ENCODE measurements around the gene METTL26. TPM values are rescaled to one million over a fixed set of nuclear protein-coding genes. Genes with fewer than 3 reads are reported as not detected.

METTL26 gene
- total and polyA plus RNA-seq, 2 of the 4 experiments (the other 2 are of a cell fraction): 46.8 to 128 TPM

DNA sequence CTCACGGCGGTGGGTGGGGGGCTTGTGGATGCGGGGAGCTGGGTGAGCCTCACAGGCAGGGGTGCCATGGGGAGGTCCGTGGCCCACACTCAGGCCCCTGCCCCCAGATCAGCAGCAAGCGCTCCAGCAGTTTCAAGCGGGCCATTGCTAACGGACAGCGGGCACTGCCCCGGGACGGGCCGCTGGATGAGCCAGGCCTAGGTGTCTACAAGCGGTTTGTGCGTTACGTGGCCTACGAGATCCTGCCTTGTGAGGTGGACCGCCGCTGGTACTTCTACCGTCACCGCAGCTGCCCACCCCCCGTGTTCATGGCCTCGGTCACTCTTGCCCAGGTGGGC lies 40.4 kb upstream of the METTL26 start:
- no peak overlapping the region for H2AFZ ChIP-seq (replicated peaks; ENCODE audit: low read length, poor library complexity)
- peaks cover 28% of the 10 kb centered on the region for H3K36me3 ChIP-seq (ENCODE audit: control insufficient read depth, insufficient read depth, low read length)
- no peak overlapping the region for H2BK20ac ChIP-seq (ENCODE audit: low read depth, low read length)
- peaks cover 15% of the 10 kb centered on the region for H3K4me1 ChIP-seq (ENCODE audit: control insufficient read depth, insufficient read depth, low read length)
- H2AK9ac ChIP-seq (replicated peaks; ENCODE audit: low read depth, low read length, poor library complexity): peak overlapping the region; percentile 78
- dilution Hi-C loops (cut with HindIII; ENCODE audit: low sequenced_read_pairs, unreplicated experiment): no loop called here
- no peak overlapping the region for H3K18ac ChIP-seq (ENCODE audit: low read depth, low read length)
- peaks cover 9% of the 10 kb centered on the region; the same call in 1 of the 2 replicates for H3K9me1 ChIP-seq (ENCODE audit: insufficient read depth, low read length)
- H3K9ac ChIP-seq (ENCODE audit: low read depth, low read length): no peak overlapping the region
- H2AK5ac ChIP-seq (ENCODE audit: low read depth, low read length): no peak overlapping the region
- no peak overlapping the region for H4K8ac ChIP-seq (ENCODE audit: low read depth in 2 of 2, low read length in 2 of 2)
- no peak overlapping the region for H2BK15ac ChIP-seq (ENCODE audit: low read depth, low read length)
- WGBS, 2 experiments (ENCODE audit: extremely low coverage in 2 of 2, insufficient read length in 1 of 2): 91% methylated on average over 15 of the region's 21 CpGs; no CpG with 5 or more reads in 1 of the 2 experiments
- no peak overlapping the region for H3K4me3 ChIP-seq (ENCODE audit: insufficient read depth, low read depth, low read length)
- H4K20me1 ChIP-seq (ENCODE audit: insufficient read depth, low read length): peaks cover 29% of the 10 kb centered on the region
- ChIA-PET POLR2A (ENCODE audit: unreplicated experiment) (no interaction called here), CTCF (no interaction called here)
- H2BK5ac ChIP-seq (ENCODE audit: low read depth, low read length, poor library complexity, severe bottlenecking): no peak overlapping the region
- in situ Hi-C loops (cut with MboI; ENCODE audit: low sequenced_read_pairs): no loop called here
- no peak overlapping the region for H3K27ac ChIP-seq (ENCODE audit: insufficient read depth, low read length)
- no peak overlapping the region for H3K4ac ChIP-seq (ENCODE audit: low read depth, low read length)
- H3K27me3 ChIP-seq (ENCODE audit: control insufficient read depth, insufficient read depth, low read length): no peaks in the 10 kb centered on the region
- H4K91ac ChIP-seq (ENCODE audit: insufficient read depth, low read depth, low read length): no peak overlapping the region
- H3K9me3 ChIP-seq (ENCODE audit: control insufficient read depth, insufficient read depth, low read length): no peaks in the 10 kb centered on the region
- no peak overlapping the region for H3K4me2 ChIP-seq (ENCODE audit: low read depth, low read length)
- H4K5ac ChIP-seq (ENCODE audit: low read depth, low read length): no peak overlapping the region
- no peak overlapping the region for H3K14ac ChIP-seq (replicated peaks; ENCODE audit: low read depth, low read length)
- BruUV-seq (replicated peaks): no TSS peak
- TF ChIP-seq CHD1 (IDR thresholded peaks at IDR 0.05; ENCODE audit: low read depth, low read length) (no peak), MAFK (IDR thresholded peaks at IDR 0.05; ENCODE audit: low read depth, low read length) (no peak), POLR2A (IDR thresholded peaks at IDR 0.05; ENCODE audit: low read depth, low read length) (no peak), SMC3 (IDR thresholded peaks at IDR 0.05; ENCODE audit: low read depth, low read length) (no peak), MXI1 (IDR thresholded peaks at IDR 0.05; ENCODE audit: borderline replicate concordance, low read depth, low read length) (no peak), NFE2L2 (IDR thresholded peaks at IDR 0.05; ENCODE audit: low read depth, low read length) (no peak), CEBPB (IDR thresholded peaks at IDR 0.05; ENCODE audit: low read depth, low read length) (no peak), RFX5 (IDR thresholded peaks at IDR 0.05; ENCODE audit: low read depth, low read length) (no peak), RAD21 (IDR thresholded peaks at IDR 0.05; ENCODE audit: low read length) (no peak), MAZ (IDR thresholded peaks at IDR 0.05; ENCODE audit: borderline replicate concordance, low read depth, low read length) (no peak), FOS (IDR thresholded peaks at IDR 0.05; ENCODE audit: low read depth, low read length) (no peak), BHLHE40 (IDR thresholded peaks at IDR 0.05; ENCODE audit: low read depth, low read length) (no peak)
- TF ChIP-seq, protein P1, sequence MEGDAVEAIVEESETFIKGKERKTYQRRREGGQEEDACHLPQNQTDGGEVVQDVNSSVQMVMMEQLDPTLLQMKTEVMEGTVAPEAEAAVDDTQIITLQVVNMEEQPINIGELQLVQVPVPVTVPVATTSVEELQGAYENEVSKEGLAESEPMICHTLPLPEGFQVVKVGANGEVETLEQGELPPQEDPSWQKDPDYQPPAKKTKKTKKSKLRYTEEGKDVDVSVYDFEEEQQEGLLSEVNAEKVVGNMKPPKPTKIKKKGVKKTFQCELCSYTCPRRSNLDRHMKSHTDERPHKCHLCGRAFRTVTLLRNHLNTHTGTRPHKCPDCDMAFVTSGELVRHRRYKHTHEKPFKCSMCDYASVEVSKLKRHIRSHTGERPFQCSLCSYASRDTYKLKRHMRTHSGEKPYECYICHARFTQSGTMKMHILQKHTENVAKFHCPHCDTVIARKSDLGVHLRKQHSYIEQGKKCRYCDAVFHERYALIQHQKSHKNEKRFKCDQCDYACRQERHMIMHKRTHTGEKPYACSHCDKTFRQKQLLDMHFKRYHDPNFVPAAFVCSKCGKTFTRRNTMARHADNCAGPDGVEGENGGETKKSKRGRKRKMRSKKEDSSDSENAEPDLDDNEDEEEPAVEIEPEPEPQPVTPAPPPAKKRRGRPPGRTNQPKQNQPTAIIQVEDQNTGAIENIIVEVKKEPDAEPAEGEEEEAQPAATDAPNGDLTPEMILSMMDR (conservative IDR thresholded peaks at IDR 0.05; ENCODE audit: low read depth, low read length): no peak
- TF ChIP-seq, protein P2, sequence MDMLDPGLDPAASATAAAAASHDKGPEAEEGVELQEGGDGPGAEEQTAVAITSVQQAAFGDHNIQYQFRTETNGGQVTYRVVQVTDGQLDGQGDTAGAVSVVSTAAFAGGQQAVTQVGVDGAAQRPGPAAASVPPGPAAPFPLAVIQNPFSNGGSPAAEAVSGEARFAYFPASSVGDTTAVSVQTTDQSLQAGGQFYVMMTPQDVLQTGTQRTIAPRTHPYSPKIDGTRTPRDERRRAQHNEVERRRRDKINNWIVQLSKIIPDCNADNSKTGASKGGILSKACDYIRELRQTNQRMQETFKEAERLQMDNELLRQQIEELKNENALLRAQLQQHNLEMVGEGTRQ (IDR thresholded peaks at IDR 0.05; ENCODE audit: low read depth, low read length): no peak
- TF ChIP-seq, protein P3, sequence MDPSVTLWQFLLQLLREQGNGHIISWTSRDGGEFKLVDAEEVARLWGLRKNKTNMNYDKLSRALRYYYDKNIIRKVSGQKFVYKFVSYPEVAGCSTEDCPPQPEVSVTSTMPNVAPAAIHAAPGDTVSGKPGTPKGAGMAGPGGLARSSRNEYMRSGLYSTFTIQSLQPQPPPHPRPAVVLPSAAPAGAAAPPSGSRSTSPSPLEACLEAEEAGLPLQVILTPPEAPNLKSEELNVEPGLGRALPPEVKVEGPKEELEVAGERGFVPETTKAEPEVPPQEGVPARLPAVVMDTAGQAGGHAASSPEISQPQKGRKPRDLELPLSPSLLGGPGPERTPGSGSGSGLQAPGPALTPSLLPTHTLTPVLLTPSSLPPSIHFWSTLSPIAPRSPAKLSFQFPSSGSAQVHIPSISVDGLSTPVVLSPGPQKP (IDR thresholded peaks at IDR 0.05; ENCODE audit: borderline replicate concordance, low read depth, low read length): no peak
- DNase-seq: no peak
- intact Hi-C loops (cut with micrococcal nuclease): no loop called here
- peaks cover 0 to 27% of the 10 kb centered on the region in 2 experiments; a peak in 2 of 4 replicates for H3K79me1 ChIP-seq (ENCODE audit: low read depth in 1 of 2, low read length in 2 of 2)
- no peak overlapping the region for H3K23ac ChIP-seq (ENCODE audit: low read depth, low read length)
- no peak overlapping the region for H3K56ac ChIP-seq (ENCODE audit: extremely low read depth, insufficient read depth, low read length)
- no peak for ATAC-seq (ENCODE audit: low read depth)
- no peak overlapping the region for H2BK120ac ChIP-seq (ENCODE audit: low read depth, low read length)

Measured in IMR-90 (cell line).